Neural crest cell (in vitro differentiated cells): ENCODE results near the gene FYCO1. TPM values are rescaled to one million over a fixed set of nuclear protein-coding genes. Genes with fewer than 3 reads are reported as not detected.
"Not testable (repeated sequence)": the region's sequence is repeated elsewhere in the genome, so short reads cannot be mapped to it uniquely, and the experiment has no call there.

Experiments
- DNase-seq: peaks from one replicate; pipeline ENCODE4 v3.0.0; 2021; ENCODE audit warnings: low read depth, mixed read lengths, low spot score
- H3K27ac Mint-ChIP-seq: one replicate; pipeline ENCODE4 v1.8.0; 2021; ENCODE audit warnings: mild to moderate bottlenecking, mixed read lengths; ENCODE audit not compliant: unreplicated experiment
- H3K27me3 Mint-ChIP-seq: 2 replicates; pipeline ENCODE4 v1.8.0; 2021; ENCODE audit warnings: low read depth, mild to moderate bottlenecking, mixed read lengths
- H3K36me3 Mint-ChIP-seq: 2 replicates; pipeline ENCODE4 v1.8.0; 2021; ENCODE audit warnings: low read depth, mild to moderate bottlenecking, mixed read lengths
- H3K4me1 Mint-ChIP-seq: 2 replicates; pipeline ENCODE4 v1.8.0; 2021; ENCODE audit warnings: mixed read lengths
- H3K4me3 Mint-ChIP-seq: one replicate; pipeline ENCODE4 v1.8.0; 2021; ENCODE audit warnings: mild to moderate bottlenecking, mixed read lengths
- H3K9me3 Mint-ChIP-seq: 2 replicates; pipeline ENCODE4 v1.8.0; 2021; ENCODE audit warnings: mixed read lengths
- long read RNA-seq: library from polyadenylated mRNA; unstranded; transcript quantifications from one replicate; pipeline ENCODE4 v2.0.0, GENCODE V29; 2020
- total RNA-seq: library from RNA; stranded (reverse); gene quantifications from 2 replicates; pipeline ENCODE4 v1.2.1, GENCODE V29; 2021
- TF ChIP-seq, protein P1 (sequence below): fragments of 200-600 bp; sonication (generic); conservative IDR thresholded peaks from 2 replicates; pipeline ENCODE4 v1.5.0; 2021; ENCODE audit warnings: antibody characterized with exemption, mild to moderate bottlenecking

The FYCO1 gene
- 9.7 and 10.4 TPM in 2 replicates for total RNA-seq
- long read RNA-seq, partial matches to known transcripts: 0 of 1 reads
- long read RNA-seq, other reads (novel, unspliced or antisense): 1 of 1 reads

DNA sequence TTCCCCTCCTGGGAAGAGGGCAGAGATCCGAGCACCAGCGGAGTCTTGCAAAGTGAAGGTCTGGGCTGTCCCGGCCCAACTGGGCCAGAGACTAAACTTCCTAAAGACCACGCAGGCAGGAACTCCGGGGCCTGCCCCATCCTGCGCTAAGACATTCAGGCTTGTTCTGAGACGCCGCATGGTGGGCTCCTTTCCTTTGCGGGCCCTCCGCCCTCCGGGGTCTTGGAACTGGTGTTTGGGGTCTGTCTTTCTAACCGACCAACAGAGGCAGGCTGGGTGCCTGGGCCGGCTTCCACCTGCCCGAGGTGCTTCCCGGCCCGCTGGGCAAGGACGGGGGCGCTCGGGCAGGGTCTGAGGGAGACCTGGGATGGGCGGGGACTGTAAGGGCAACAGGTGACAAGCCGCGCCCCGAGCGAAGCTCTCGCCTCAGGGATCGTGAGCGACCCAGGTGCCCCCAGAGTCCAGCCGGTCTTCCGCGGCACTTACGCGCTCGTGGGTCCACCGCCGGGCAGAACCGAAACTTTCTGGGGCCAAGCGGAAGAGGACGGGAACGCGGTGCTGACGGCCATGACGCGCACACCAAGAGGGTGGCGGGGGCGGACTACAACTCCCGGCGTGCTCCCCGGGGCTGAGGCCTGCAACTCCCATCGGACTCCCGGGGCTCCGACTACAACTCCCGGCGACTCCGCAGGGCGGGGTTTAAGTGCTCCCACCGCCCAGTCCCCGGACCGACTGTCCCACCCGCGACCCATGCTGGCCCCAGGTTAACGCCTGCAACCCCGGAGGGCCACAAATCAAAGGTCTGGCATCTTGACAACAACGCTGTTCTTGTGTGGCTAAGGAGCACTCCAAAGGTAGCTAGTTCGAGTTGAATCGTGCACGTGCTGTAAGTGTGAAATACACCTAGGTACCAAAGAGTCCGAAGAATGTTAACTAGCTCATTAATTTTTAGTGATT is at the start of gene FYCO1:
TSS of gene FYCO1 (minus strand) at position 589 of the 957 bp plus-strand sequence. CDS start 10,914 bp downstream, outside the sequence.
- H3K27ac Mint-ChIP-seq: peak within 1 kb of the TSS; percentile 81
- H3K27me3 Mint-ChIP-seq: peaks cover 26% of the 10 kb centered on the region

DNA sequence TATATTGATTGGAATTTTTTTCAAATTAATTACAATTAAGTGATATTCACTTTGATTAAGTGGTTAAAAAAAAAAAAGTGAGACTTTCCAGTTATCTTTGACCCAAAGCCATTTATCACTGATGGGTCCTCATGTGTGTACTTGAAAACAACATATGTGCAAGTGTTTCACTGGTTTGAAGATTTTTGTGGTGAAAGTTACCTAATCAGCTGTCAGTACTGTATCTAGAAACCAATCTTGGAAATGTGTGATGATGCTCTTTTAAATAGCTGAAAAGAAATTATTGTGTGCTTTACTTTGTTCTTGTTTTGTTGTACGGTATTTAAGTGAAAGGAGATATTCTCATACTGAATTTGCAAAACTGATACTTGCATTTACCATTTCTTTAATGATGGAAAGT is 43.3 kb upstream of the FYCO1 start:
- Mint-ChIP-seq H3K4me1 (no peaks in the 10 kb centered on the region), H3K4me3 (no peak overlapping the region), H3K9me3 (peaks cover 5% of the 10 kb centered on the region), H3K27me3 (peaks cover 7% of the 10 kb centered on the region), H3K36me3 (no peaks in the 10 kb centered on the region), H3K27ac (no peak overlapping the region)
- DNase-seq: no peak
- TF ChIP-seq, protein P1, sequence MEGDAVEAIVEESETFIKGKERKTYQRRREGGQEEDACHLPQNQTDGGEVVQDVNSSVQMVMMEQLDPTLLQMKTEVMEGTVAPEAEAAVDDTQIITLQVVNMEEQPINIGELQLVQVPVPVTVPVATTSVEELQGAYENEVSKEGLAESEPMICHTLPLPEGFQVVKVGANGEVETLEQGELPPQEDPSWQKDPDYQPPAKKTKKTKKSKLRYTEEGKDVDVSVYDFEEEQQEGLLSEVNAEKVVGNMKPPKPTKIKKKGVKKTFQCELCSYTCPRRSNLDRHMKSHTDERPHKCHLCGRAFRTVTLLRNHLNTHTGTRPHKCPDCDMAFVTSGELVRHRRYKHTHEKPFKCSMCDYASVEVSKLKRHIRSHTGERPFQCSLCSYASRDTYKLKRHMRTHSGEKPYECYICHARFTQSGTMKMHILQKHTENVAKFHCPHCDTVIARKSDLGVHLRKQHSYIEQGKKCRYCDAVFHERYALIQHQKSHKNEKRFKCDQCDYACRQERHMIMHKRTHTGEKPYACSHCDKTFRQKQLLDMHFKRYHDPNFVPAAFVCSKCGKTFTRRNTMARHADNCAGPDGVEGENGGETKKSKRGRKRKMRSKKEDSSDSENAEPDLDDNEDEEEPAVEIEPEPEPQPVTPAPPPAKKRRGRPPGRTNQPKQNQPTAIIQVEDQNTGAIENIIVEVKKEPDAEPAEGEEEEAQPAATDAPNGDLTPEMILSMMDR: no peak

More for the DNA sequence above, at the start of gene FYCO1:
- Mint-ChIP-seq H3K4me3 (peak within 1 kb of the TSS; percentile 90), H3K9me3 (no peaks in the 10 kb centered on the region), H3K36me3 (peaks cover 4% of the 10 kb centered on the region), H3K4me1 (peaks cover 12% of the 10 kb centered on the region)
- peak; percentile 79 for DNase-seq
- TF ChIP-seq, protein P1: no peak

DNA sequence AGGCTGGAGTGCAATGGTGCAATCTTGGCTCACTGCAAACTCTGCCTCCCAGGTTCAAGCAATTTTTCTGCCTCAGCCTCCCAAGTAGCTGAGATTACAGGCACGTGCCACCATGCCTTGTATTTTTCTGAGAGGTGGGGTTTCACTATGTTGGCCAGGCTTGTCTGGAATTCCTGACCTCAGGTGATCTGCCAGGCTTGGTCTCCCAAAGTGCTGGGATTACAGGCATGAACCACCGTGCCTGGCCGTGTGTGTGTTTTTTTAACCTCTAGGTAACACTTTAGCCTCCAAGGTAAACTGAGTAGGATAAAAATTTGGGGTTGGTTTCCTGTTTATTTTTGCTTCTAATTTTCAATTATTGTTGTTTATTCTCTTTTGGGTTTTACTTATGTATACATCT is 42.4 kb upstream of the FYCO1 start:
- DNase-seq, H3K4me3 Mint-ChIP-seq, H3K4me1 Mint-ChIP-seq, H3K27me3 Mint-ChIP-seq, H3K9me3 Mint-ChIP-seq, H3K27ac Mint-ChIP-seq, H3K36me3 Mint-ChIP-seq: not testable (repeated sequence)

DNA sequence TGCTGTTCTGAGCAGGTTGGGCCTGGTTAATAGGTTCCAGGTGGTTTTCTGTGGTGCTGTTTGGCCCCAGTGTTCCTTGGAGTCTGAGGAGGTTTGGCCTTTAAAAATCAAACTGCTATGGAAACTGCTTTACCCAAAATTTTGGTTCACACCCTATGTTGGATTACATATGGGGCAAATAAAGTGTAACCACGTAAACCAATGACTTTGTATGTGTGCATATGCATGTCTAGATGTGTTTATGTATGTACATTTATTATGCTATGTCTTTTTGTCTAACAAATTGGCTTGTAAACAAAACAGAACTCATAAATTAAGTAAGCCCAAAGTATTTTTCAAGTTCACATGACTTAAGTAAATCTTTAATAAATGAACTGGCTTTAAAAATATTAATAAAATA is 40.6 kb upstream of the FYCO1 start:
- H3K9me3 Mint-ChIP-seq: no peaks in the 10 kb centered on the region
- H3K4me1 Mint-ChIP-seq: no peaks in the 10 kb centered on the region
- no peak overlapping the region for H3K4me3 Mint-ChIP-seq
- H3K27ac Mint-ChIP-seq: no peak overlapping the region
- DNase-seq: no peak
- TF ChIP-seq, protein P1: no peak
- no peaks in the 10 kb centered on the region for H3K36me3 Mint-ChIP-seq
- H3K27me3 Mint-ChIP-seq: no peaks in the 10 kb centered on the region

DNA sequence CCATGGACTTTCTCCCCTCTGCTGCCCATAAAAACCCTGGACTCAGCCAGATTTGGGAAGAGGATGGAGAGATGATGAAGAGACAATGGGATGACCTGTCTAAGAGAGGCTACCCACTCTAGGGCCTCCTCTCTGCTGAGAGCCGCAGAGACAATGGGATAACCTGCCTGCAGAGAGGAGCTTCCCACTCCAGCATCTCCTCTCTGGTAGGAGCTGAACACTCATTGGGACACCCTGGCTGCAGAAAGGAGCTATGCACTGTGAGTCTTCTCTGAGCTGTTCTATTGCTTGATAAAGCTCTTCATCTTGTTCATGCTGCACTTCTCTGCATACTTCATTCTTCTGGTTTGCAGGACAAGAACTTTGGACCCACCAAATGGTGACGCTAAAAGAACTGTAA is 36.1 kb upstream of the FYCO1 start:
- Mint-ChIP-seq H3K27ac (no peak overlapping the region), H3K9me3 (peaks cover 8% of the 10 kb centered on the region), H3K4me1 (no peaks in the 10 kb centered on the region), H3K27me3 (no peaks in the 10 kb centered on the region), H3K36me3 (no peaks in the 10 kb centered on the region), H3K4me3 (no peak overlapping the region)
- TF ChIP-seq, protein P1: no peak
- no peak for DNase-seq

DNA sequence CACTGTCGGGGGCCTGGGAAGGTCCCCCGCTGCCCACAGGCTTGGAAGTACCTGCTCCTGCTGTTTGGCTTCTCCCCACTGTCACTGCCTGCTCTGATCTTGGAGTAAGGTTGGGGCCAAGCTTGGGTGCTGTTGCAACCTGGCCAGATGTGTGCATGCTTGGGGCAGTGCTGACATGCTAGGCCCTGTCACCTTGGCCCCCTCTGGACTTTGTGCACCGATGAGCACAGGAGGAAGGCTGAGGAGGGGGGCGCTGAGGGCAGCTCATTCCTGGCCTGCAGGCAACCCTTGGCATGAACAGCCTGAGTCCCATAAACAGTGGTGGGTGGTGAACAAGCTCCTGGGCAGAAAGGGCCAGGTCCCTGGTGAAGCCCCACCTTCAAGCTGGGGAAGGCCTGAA is 35.6 kb upstream of the FYCO1 start:
- TF ChIP-seq, protein P1: no peak
- H3K27ac Mint-ChIP-seq: no peak overlapping the region
- DNase-seq: no peak
- no peaks in the 10 kb centered on the region for H3K36me3 Mint-ChIP-seq
- no peak overlapping the region for H3K4me3 Mint-ChIP-seq
- H3K27me3 Mint-ChIP-seq: no peaks in the 10 kb centered on the region
- H3K9me3 Mint-ChIP-seq: peaks cover 8% of the 10 kb centered on the region
- no peaks in the 10 kb centered on the region for H3K4me1 Mint-ChIP-seq
